HL-60 (cell line): Measurements from ENCODE around the gene INTS6L.

Experiments
- CTCF ChIP-seq: IDR thresholded peaks from one replicate; pipeline ENCODE4 v1.5.1; 2011; ENCODE audit warnings: low read length, control low read depth, inconsistent platforms; ENCODE audit not compliant: insufficient read depth
- GABPA ChIP-seq: IDR thresholded peaks from 2 replicates; pipeline ENCODE4 v1.6.1; 2012; ENCODE audit warnings: low read depth
- POLR2AphosphoS5 ChIP-seq: IDR thresholded peaks from 2 replicates; pipeline ENCODE4 v1.6.1; 2012; ENCODE audit warnings: low read depth

- TF ChIP-seq CTCF (no peak), POLR2AphosphoS5 (no peak), GABPA (no peak)
Observed at GRCh38 chrX:135518161-135518560, 2.3 kb upstream of the INTS6L start.
